ENCODE measurements around the gene PRIMPOL.
"Not testable (repeated sequence)": the region's sequence is repeated elsewhere in the genome, so short reads cannot be mapped to it uniquely, and the experiment has no call there.

The PRIMPOL gene

GRCh38 chr4:184641022-184641421 is 8.5 kb upstream of the PRIMPOL start:
- DNase-seq, result no peak

- DNase-seq, result no peak
These were observed 8.1 kb upstream of the PRIMPOL start for GRCh38 chr4:184641451-184641850.

DNA sequence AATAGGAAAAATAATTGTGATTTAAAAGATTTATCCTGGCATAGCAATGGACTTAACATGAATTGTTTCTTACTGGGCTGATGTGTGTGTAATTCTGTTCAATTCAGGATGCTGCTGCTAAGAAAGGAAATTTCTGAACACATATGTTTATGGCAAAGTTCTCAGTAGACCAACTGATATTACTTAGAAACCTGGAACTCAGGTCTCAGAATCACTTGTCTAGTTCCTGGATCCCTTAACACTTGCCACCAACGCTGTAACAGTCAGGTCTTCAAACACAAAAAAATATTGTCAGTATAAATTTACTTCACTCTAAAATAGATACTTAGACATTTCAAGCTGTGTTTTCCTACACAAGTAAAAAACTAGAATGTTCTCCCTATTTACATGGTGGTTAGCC is 5.8 kb upstream of the PRIMPOL start:
- DNase-seq, result no peak

- DNase-seq, result no peak
These were observed 4.8 kb upstream of the PRIMPOL start for GRCh38 chr4:184644553-184645307.

GRCh38 chr4:184645904-184646610 is 3.5 kb upstream of the PRIMPOL start:
- no peak for DNase-seq

- peak; percentile 31 for DNase-seq
These were observed 2.1 kb upstream of the PRIMPOL start for GRCh38 chr4:184647266-184648053.

- no peak for DNase-seq
These were observed 1.6 kb upstream of the PRIMPOL start for GRCh38 chr4:184648054-184648312.

GRCh38 chr4:184648313-184649025 is 1.1 kb upstream of the PRIMPOL start:
- DNase-seq, result peak; percentile 26

DNA sequence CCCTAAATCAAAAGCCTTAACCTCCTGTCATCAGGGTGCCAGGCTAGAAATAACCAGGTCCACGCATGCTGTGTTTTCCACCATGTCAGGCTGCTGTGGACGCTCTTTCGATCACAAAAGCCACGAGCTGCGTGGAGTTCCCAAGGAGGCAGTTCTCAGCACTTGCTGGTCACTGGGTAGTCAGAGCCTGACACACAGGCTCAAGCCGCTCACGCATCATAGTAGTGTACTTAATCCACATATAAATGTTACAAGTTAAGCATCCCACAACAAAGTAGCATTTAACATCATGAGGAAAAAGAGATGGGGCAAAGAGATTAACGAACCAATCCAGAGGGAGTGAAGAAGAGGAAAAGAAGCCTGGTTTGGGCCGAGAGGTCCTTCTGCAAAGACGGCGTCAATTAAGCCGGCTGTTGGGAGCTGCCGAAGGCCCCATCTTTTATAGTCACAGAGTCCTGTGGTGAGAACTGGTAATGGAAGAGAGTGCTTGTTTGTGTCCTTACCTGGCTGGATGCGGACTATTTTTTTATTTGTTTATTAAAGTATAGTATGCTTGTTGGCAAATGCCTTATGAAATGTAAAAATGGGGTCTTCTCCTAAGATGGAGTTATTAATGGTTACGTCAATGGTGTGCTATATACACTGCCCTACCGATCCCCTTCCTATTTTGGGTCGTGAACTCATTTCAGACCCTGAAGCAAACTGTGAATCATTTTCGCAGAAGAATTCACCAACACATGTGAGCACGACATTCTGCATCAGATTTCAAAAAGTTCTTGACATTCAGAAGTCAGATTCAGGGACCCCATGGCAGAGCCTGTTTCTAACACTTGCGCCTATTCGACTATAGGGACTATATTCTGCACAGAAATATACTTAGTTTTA is 675 bp downstream of the PRIMPOL start:
- DNase-seq, result peak; percentile 40

DNA sequence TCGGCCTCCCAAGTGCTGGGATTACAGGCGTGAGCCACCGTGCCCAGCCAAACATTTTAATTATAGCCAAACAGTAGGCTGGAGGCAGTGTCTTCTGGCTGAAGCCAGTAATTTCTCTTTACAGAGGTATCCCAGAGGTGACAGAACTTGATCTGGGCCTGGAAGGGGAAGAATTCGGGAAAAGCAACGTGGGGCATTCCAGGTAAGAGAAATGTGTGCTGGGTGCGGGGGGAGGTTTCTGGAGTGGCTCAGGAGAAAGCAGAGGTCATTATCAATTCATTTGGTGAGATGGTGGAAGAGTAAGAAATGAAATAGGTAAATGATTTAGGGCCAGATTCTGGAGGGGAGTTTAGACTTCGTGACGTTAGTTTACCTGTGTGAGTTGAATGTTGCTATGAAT is 2.4 kb downstream of the PRIMPOL start:
- DNase-seq, result no peak

DNA sequence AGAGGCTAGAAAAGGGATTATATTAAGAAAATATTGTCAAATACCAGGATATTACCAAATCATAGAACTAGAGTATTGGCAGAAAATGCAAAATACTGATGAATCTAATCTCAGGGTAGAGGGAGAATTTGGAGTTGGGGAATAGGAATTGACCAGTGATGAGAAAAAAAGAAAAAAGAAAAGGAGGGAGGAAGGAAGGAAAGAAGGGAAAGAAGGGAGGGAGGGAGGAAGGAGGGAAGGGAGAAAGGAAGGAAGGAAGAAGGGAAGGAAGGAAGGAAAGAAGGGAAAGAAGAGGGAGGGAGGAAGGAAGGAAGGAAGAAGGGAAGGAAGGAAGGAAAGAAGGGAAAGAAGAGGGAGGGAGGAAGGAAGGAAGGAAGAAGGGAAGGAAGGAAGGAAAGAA is 3.1 kb downstream of the PRIMPOL start:
- not testable (repeated sequence) for DNase-seq

- DNase-seq, result peak; percentile 11
These were observed 4.1 kb downstream of the PRIMPOL start for GRCh38 chr4:184653650-184654049.

DNA sequence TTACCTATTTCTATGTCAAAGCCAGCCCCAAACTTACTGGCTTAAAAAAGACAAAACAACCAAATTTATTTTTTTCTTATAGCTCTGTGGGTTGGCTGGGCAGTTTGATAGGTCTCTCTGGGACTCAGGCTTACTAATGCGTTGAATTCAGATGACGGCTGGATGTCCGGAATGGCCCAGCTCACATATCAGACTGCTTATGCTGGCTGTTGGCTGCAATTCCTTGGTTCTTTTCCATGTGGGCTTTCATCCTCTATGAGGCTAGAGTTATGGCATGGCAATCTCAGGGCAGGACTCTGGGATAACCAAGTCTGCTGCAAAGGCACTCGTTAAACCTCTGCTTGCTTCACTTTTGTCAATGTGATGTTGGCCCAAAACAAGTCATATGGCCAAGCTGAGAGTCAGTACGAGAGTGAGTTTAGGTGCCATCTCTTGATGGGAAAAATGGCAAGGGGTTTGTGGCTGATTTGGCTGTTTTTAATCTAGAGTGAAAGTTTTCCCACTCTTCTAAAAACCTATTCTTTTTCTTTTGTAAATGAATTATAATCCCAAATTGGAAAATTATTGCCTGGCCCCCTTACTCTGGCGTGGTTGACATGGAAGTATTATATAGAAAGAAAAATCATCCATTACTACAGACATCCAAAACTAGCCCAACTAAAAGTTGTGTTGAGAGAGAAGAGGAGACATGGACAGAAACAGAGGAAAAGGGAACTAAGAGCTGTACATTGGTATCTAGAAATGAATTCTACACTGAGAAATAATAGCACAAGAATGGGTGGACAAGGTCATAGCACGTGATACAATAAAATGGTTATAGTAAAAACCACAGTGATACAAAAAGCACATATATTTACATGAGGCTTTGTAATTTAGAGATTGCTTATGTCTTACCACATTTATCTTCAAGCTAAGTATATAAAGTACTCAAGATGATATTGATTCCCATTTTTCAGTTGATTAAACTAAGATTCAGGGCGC is 6.6 kb downstream of the PRIMPOL start:
- no peak for DNase-seq

GRCh38 chr4:184657144-184657543 is 7.6 kb downstream of the PRIMPOL start:
- no peak for DNase-seq

DNA sequence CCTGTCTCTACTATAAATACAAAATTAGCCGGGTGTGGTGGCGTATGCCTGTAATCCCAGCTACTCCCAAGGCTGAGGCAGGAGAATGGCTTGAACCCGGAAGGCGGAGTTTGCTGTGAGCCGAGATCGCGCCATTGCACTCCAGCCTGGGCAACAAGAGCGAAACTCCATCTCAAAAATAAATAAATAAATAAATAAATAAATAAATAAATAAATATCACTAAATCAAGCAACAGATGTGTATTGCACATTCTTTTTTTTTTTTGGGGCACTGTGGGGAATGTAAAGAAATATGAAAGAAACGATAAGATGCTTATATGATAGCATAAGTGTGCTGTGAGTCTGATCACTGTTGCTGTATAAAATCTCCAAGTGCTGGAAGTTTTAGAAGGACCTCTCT is 8.3 kb downstream of the PRIMPOL start:
- DNase-seq, result not testable (repeated sequence)

- DNase-seq, result no peak
These were observed 11.4 kb downstream of the PRIMPOL start for GRCh38 chr4:184660978-184661377.

GRCh38 chr4:184662236-184662635 is 12.7 kb downstream of the PRIMPOL start:
- DNase-seq, result no peak

DNA sequence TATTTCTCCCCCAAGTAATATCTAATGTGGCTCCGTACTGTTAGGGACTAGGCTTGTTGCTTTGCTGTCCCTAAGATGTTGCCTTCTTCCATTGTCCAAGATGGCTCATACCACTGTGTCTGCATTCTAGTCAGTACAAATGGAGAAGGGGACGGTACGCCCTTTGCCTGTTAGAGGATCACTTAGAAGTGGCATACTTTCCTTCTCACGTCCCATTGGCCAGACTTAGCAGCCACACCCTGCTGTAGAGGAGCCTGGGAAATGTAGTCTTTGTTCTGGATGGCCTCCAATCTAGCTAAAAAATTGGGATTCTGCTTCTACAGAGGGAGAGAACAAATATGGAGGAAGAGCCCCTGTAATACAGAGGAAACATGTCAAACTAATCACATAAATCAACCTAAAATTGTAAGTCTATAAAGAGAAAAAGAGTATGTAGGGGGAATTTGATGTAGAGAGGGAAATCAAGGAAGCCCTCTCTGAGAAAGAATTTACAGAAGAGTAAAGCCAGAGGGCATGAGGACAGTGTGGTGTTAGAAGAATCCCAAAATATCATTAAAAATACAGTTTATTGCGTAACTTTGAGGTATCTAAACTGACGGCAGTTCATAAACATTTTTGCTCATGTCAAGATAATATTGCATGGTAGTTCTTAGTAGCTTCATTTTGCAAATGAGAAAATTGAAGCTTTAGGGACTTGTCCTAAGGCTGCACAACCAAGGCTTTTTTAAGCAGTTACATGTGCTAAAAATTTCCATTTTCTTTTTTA is 15.1 kb downstream of the PRIMPOL start:
- DNase-seq, result no peak

DNA sequence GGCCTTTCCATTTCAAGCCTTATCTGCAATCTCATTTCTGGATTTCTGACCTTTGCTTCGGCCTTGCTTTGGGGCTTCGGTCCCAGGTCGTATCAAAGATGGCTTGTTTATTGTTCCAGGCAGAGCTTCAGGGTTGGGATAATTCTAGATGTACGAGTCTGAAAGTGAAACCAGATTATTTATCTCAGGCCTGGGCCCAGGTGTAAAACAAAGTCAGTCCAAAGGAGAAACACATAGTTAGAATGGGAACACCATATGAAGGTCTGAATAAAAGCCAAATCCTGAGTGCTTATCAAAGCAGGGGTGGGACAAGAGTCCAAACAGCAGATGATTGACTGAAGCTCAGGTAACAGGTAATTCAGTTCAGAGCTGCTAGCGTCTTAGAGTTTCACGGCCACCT is 17.1 kb downstream of the PRIMPOL start:
- DNase-seq, result no peak

DNA sequence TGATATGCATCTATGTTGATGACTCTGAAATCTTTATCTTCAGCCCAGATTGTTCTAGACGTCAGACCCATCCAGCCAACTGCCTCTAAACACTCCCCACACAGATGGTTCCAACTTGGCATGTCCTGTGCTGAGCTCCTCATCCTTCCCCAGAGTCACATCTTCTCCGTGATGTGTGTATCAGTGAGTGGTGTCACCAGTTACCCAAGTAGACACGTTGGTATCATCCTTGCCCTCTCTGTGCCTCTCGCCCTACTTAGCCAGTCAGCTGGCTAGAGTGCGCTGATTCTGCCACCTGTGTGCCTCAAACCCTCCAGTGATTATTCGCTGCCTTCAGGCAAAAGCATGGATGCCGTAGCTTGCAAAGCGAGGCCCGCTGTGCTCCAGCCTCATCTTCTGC is 18.6 kb downstream of the PRIMPOL start:
- no peak for DNase-seq
